Measurements from ENCODE around the gene SLC38A2.

SLC38A2 gene

DNA sequence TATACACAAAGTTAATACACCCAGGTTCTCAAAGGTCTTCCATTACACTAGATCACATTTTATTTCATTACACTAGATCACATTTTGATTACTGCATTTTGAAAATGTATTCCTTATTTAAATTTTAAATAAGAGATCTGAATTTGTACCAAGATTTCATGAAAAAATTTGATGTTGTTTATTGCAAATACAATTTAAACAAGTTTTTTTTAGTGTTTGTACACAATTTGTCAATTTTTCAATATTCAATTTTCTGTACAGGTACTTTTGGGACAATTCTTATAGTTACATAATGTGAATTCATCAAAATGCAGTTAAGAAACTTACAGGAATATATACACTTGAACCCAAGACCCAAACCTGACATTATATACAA lies 14.3 kb downstream of the SLC38A2 start:
- Histone ChIP-seq H2AFZ (no peak overlapping the region), H3K9me3 (ENCODE audit: control insufficient read depth, low read length) (no peaks in the 10 kb centered on the region), H3K4me3 (ENCODE audit: low read depth, low read length) (no peak overlapping the region), H3K79me2 (no peaks in the 10 kb centered on the region), H3K4me2 (ENCODE audit: low read length) (no peak overlapping the region), H3K9ac (no peak overlapping the region), H3K36me3 (ENCODE audit: control insufficient read depth, insufficient read depth, low read length) (no peaks in the 10 kb centered on the region), H3K4me1 (peaks cover 2% of the 10 kb centered on the region), H3K27ac (no peak overlapping the region), H3K27me3 (ENCODE audit: control insufficient read depth, insufficient read depth, low read length) (no peaks in the 10 kb centered on the region)
- TF ChIP-seq, protein P1, sequence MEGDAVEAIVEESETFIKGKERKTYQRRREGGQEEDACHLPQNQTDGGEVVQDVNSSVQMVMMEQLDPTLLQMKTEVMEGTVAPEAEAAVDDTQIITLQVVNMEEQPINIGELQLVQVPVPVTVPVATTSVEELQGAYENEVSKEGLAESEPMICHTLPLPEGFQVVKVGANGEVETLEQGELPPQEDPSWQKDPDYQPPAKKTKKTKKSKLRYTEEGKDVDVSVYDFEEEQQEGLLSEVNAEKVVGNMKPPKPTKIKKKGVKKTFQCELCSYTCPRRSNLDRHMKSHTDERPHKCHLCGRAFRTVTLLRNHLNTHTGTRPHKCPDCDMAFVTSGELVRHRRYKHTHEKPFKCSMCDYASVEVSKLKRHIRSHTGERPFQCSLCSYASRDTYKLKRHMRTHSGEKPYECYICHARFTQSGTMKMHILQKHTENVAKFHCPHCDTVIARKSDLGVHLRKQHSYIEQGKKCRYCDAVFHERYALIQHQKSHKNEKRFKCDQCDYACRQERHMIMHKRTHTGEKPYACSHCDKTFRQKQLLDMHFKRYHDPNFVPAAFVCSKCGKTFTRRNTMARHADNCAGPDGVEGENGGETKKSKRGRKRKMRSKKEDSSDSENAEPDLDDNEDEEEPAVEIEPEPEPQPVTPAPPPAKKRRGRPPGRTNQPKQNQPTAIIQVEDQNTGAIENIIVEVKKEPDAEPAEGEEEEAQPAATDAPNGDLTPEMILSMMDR (IDR thresholded peaks at IDR 0.05): no peak

DNA sequence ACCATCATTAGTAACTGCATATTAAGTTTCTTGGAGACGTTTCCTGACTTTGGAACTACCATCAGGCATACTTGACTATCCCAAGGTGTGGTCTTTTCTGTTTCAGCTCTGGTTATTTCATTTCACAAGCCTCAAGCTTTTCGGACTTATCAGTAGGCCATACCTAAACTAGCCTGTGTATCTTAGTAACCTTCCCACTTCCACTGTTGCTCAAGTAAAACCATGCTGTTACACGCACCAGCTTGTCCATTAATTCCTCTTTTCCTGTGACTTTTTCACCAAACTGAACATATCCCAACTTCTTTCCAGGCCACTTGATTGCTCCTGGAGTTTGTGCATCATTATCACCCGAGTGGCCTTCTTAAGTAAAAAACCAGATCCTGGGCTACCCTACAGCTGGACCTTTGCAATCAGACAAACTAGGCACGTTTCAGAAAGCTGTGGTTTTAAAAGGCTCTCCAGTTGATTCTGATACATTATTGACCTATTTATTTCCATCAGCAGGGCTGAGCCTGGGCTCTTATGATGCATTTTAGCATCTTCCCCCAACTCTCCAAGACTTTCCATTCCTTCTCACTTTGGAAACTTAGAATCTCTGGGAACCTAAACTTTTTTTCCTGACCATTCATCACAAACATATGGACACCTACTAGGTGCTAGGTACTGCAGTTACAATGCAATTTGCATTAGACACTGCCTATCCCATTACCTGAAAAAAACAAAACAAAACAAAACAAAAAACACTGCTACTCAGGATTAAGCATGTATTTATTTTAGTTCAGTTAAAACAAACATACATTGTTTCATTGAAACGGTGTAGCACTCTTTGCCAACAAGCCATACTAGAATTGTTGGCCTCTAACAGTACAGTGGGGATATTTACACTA lies 14.9 kb downstream of the SLC38A2 start:
- TF ChIP-seq, protein P1 (IDR thresholded peaks at IDR 0.05): no peak
- Histone ChIP-seq H3K4me1 (peaks cover 2% of the 10 kb centered on the region), H3K4me3 (ENCODE audit: low read depth, low read length) (no peak overlapping the region), H3K27me3 (ENCODE audit: control insufficient read depth, insufficient read depth, low read length) (no peaks in the 10 kb centered on the region), H3K36me3 (ENCODE audit: control insufficient read depth, insufficient read depth, low read length) (no peaks in the 10 kb centered on the region), H3K4me2 (ENCODE audit: low read length) (no peak overlapping the region), H3K79me2 (no peaks in the 10 kb centered on the region), H3K27ac (no peak overlapping the region), H3K9me3 (ENCODE audit: control insufficient read depth, low read length) (no peaks in the 10 kb centered on the region), H2AFZ (no peak overlapping the region), H3K9ac (no peak overlapping the region)

DNA sequence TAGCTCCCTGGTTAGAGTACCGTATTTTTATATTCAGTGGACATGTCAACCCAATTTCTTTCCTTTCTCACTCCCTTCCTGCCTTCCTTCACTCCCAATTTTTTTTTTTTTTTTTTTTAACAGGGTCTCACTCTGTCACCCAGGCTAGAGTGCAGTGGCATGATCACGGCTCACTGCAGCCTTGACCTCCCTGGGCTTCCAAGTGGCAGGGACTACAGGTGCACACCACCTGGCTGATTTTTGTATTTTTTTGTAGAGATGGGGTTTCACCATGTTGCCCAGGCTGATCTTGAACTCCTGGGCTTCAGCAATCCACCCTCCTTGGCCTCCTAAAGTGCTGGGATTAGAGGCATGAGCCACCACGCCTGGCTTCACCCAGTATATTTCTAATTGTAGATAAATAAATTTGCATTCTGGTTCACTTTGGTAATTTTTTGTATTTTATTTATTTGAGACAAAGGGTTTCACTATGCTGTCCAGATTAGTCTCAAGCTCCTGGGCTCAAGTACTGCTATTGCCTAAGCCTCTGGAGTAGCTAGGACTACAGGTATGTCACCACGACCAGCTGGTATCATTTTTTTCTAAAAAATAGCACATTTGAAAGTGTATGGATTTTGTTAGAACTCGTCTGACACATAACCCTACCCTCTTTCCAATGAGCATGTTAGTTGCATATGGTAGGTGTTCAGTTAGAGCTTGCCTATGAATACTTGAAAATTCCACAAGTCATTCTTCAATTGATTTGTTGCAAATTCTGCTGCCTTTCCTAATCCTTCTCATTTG lies 15.7 kb downstream of the SLC38A2 start:
- H3K9ac ChIP-seq: no peak overlapping the region
- H3K4me3 ChIP-seq (ENCODE audit: low read depth, low read length): no peak overlapping the region
- peaks cover 2% of the 10 kb centered on the region for H3K4me1 ChIP-seq
- TF ChIP-seq, protein P1 (IDR thresholded peaks at IDR 0.05): no peak
- H3K4me2 ChIP-seq (ENCODE audit: low read length): no peak overlapping the region
- H3K9me3 ChIP-seq (ENCODE audit: control insufficient read depth, low read length): no peaks in the 10 kb centered on the region
- H3K36me3 ChIP-seq (ENCODE audit: control insufficient read depth, insufficient read depth, low read length): no peaks in the 10 kb centered on the region
- H3K79me2 ChIP-seq: no peaks in the 10 kb centered on the region
- H2AFZ ChIP-seq: no peak overlapping the region
- H3K27ac ChIP-seq: no peak overlapping the region
- H3K27me3 ChIP-seq (ENCODE audit: control insufficient read depth, insufficient read depth, low read length): no peaks in the 10 kb centered on the region

DNA sequence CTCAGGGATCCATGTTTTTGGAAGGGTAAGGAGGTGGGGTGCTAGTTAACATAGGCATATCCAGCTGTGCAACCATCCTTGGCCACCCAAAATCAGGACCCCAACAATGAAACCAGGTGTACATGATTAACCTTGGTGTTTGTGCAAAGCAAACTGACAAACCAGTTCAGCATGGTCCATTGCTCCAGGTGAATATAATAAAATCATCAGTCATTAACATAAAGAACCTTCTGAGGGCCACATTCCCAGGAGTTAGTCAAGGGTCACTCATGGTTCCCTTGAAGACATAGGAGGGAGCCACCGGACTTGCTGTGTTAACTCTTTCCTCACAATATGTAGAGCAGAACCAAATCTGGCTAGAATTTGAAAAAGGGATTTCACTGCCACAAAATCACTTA lies 17.8 kb downstream of the SLC38A2 start:
- Histone ChIP-seq H3K27ac (no peak overlapping the region), H3K9ac (no peak overlapping the region), H3K4me2 (ENCODE audit: low read length) (no peak overlapping the region), H3K4me3 (ENCODE audit: low read depth, low read length) (no peak overlapping the region), H3K4me1 (peaks cover 2% of the 10 kb centered on the region), H3K36me3 (ENCODE audit: control insufficient read depth, insufficient read depth, low read length) (no peaks in the 10 kb centered on the region), H2AFZ (no peak overlapping the region), H3K27me3 (ENCODE audit: control insufficient read depth, insufficient read depth, low read length) (no peaks in the 10 kb centered on the region), H3K79me2 (no peaks in the 10 kb centered on the region), H3K9me3 (ENCODE audit: control insufficient read depth, low read length) (no peaks in the 10 kb centered on the region)
- TF ChIP-seq, protein P1 (IDR thresholded peaks at IDR 0.05): no peak
